ENCODE data around the gene OSGEP.

GRCh38 chr14:20501346-20501745, 46.7 kb upstream of the OSGEP start:
- TF ChIP-seq CREB3 (CRISPR knock-in tag; IDR thresholded peaks at IDR 0.05) (no peak), PCBP1 (IDR thresholded peaks at IDR 0.05; ENCODE audit: borderline replicate concordance, low read depth, low read length) (no peak)
